Heart left ventricle (tissue), 16 donors: ENCODE data around the gene TBC1D32. TPM values are rescaled to one million over a fixed set of nuclear protein-coding genes. Genes with fewer than 3 reads are reported as not detected.

Experiments used
- ATAC-seq, 4 donors: fragments of 200-7000 bp; cut with Tn5 transposase; one replicate each; pipeline ENCODE4 v1.9.1; 2020 to 2022; ENCODE audit warnings: moderate library complexity in 4 of 4, mild to moderate bottlenecking in 3 of 4, moderate number of reproducible peaks in 1 of 4
- DNase-seq, 5 donors: peaks; one replicate each; pipeline ENCODE4 v3.0.0-alpha.2; 2020
- H3K27ac ChIP-seq, 12 donors: fragments of 200-600 bp; sonication (generic) in 4 of 12; one replicate each; pipeline versions ENCODE4 v1.5.0 to v1.8.0; 2016 to 2022; ENCODE audit warnings: mild to moderate bottlenecking in 2 of 12
- H3K27me3 ChIP-seq, 9 donors: fragments of 200-600 bp; sonication (generic) in 2 of 9; one replicate each; pipeline versions ENCODE4 v1.5.1 to v1.8.0; 2016 to 2022; ENCODE audit warnings: mild to moderate bottlenecking in 3 of 9
- H3K36me3 ChIP-seq, 9 donors: fragments of 200-600 bp; sonication (generic) in 2 of 9; one replicate each; pipeline versions ENCODE4 v1.5.0 to v1.8.0; 2018 to 2022; ENCODE audit warnings: mild to moderate bottlenecking in 2 of 9
- H3K4me1 ChIP-seq, 12 donors: fragments of 200-600 bp; sonication (generic) in 4 of 12; one replicate each; pipeline versions ENCODE4 v1.5.0 to v1.8.0; 2016 to 2022; ENCODE audit warnings: mild to moderate bottlenecking in 3 of 12
- H3K4me3 ChIP-seq, 12 donors: fragments of 200-600 bp; sonication (generic) in 4 of 12; one replicate each; pipeline versions ENCODE4 v1.5.0 to v1.8.0; 2017 to 2022; ENCODE audit warnings: mild to moderate bottlenecking in 9 of 12, moderate library complexity in 4 of 12
- H3K9me3 ChIP-seq, 12 donors: fragments of 200-600 bp; sonication (generic) in 4 of 12; one replicate each; pipeline versions ENCODE4 v1.5.0 to v1.8.0; 2016 to 2022; ENCODE audit warnings: mild to moderate bottlenecking in 1 of 12
- POLR2A ChIP-seq, 2 donors: fragments of 450-650 bp; IDR thresholded peaks; one replicate each; pipeline ENCODE4 v1.6.1; 2017; ENCODE audit warnings: antibody characterized with exemption in 2 of 2, mild to moderate bottlenecking in 2 of 2, moderate library complexity in 2 of 2
- WGBS, 4 donors: extraction: QIAGEN DNeasy Blood & Tissue Kit in 2 of 4; methylation state at CpG; one replicate each; pipeline versions ENCODE4 v1.1.5 to v1.1.7; 2013 to 2018; 5-methylcytosine and 5-hydroxymethylcytosine counted together
- intact Hi-C, 10 donors: fragments of 100-400 bp; cut with DNase I; formaldehyde crosslinking; loops; one replicate each; pipeline versions ENCODE4 v1.11.1 to v1.14.2; 2022
- polyA plus RNA-seq, 2 donors: library from polyadenylated mRNA; stranded (reverse); fragments of 200-250 nt; gene quantifications; one replicate each; pipeline ENCODE4 v1.2.3, GENCODE V29; 2013
- total RNA-seq, 9 donors: library from RNA; depleted of rRNA in 2 of 9; stranded (reverse); fragments of >200 nt in 2 of 9; fragmentation: NEBNext Ultra II Directional in 3 of 9; extraction: Animal tissue kit (Norgen Biotek cat#: 25700) in 3 of 9; gene quantifications; one replicate each; pipeline versions ENCODE4 v1.1.0 to v1.2.4, GENCODE V29; 2016 to 2023
- TF ChIP-seq, protein P1 (sequence below), 12 donors: fragments of 200-600 bp; sonication (generic) in 4 of 12; IDR thresholded peaks; one replicate each; pipeline versions ENCODE4 v1.5.0 to v1.8.0; 2018 to 2022; ENCODE audit warnings: antibody characterized with exemption in 12 of 12, mild to moderate bottlenecking in 5 of 12
- donor health status: ischemic (EF 13 %, LVEDD 7.1; RV severe dilation, severe dysfunction).
- donor health status: healthy with polysubstance abuse.
- donor health status: DM: no; HTN: yes; CAD: no.
- donor health status: DM: no; HTN: no; CAD: no.
- donor health status: ischemic (EF 25% LVEDD 6.9; RV normal size, moderate dysfunction).
- donor health status: ischemic (EF 25% LVEDD 5.7; RV mildly dilated, moderate dysfunction).
- donor health status: healthy.
- donor health status: DM: yes; HTN: yes; CAD: no.
- donor health status: ischemic (EF 35%, LVEDD 5.7; RV mildly dilated, moderate dysfunction).
- donor health status: nonischemic (EF 11% LVEDD 7.7; RV severe dilation, severe dysfunction).
- donor health status: DM: yes; HTN: yes; CAD: no.
- donor health status: PGD.
- donor health status: ischemic (EF 29% LVEDD 5.4; RV normal size, mild dysfunction).
- donor health status: nonischemic (EF 23%, LVEDD 6.1; RV moderate dilation, normal function).

TBC1D32 gene
- total and polyA plus RNA-seq, 11 donors: 0.53 to 4.6 (median 2.7) TPM

DNA sequence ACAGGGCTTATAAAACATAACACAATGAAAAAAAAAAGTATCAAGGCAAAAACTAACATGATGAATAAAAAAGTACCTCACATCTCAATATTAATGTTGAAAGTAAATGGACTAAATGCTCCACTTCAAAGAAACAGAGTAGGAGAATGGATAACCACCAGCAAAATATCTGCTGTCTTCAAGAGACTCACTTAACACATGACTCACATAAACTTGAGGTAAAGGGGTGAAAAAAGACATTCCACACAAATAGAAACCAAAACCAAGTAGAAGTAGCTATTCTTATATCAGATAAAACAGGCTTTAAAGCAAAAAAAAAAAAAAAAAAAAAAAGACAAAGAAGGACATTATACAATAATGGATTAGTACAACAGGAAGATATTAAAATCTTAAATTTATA, 86.9 kb downstream of the TBC1D32 start:
- no peak for DNase-seq
- no peak for TF ChIP-seq POLR2A (IDR thresholded peaks at IDR 0.05)
- TF ChIP-seq, protein P1, sequence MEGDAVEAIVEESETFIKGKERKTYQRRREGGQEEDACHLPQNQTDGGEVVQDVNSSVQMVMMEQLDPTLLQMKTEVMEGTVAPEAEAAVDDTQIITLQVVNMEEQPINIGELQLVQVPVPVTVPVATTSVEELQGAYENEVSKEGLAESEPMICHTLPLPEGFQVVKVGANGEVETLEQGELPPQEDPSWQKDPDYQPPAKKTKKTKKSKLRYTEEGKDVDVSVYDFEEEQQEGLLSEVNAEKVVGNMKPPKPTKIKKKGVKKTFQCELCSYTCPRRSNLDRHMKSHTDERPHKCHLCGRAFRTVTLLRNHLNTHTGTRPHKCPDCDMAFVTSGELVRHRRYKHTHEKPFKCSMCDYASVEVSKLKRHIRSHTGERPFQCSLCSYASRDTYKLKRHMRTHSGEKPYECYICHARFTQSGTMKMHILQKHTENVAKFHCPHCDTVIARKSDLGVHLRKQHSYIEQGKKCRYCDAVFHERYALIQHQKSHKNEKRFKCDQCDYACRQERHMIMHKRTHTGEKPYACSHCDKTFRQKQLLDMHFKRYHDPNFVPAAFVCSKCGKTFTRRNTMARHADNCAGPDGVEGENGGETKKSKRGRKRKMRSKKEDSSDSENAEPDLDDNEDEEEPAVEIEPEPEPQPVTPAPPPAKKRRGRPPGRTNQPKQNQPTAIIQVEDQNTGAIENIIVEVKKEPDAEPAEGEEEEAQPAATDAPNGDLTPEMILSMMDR (IDR thresholded peaks at IDR 0.05): no peak
- peaks cover 0 to 54% (median 16%) of the 10 kb centered on the region in 12 donors for H3K9me3 ChIP-seq
- no peak overlapping the region for H3K27ac ChIP-seq
- ATAC-seq: no peak
- no peaks in the 10 kb centered on the region for H3K27me3 ChIP-seq
- H3K4me3 ChIP-seq: no peak overlapping the region
- intact Hi-C loops: no loop called here
- peaks cover 0 to 7% (median 0%) of the 10 kb centered on the region in 9 donors for H3K36me3 ChIP-seq
- H3K4me1 ChIP-seq: no peaks in the 10 kb centered on the region

DNA sequence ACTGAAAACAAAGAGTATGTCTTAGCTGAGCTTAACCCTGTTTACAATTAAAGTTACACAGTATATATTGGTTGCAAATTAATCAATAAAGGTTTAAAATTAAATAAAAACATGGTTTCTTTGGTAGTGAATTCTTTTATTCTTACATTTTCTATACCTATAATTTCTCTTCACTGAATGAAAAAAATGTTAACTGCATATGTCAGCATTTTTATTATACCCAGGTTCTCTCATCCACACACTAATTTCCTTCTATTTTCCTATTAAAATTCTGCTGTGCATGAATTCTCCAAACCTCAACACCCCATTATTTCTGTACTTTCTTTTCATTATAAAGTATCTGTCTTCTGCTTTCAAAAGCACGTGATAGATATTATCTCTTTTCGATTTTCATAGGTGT, 91.9 kb downstream of the TBC1D32 start:
- H3K36me3 ChIP-seq: peaks cover 0 to 7% (median 0%) of the 10 kb centered on the region in 9 donors
- no peak for TF ChIP-seq POLR2A (IDR thresholded peaks at IDR 0.05)
- TF ChIP-seq, protein P1 (IDR thresholded peaks at IDR 0.05): no peak
- peaks cover 0 to 15% (median 6%) of the 10 kb centered on the region in 12 donors for H3K9me3 ChIP-seq
- no peak overlapping the region for H3K27ac ChIP-seq
- intact Hi-C loops: no loop called here
- ATAC-seq: no peak
- H3K4me3 ChIP-seq: no peak overlapping the region
- H3K27me3 ChIP-seq: no peaks in the 10 kb centered on the region
- no peaks in the 10 kb centered on the region for H3K4me1 ChIP-seq
- no peak for DNase-seq
- WGBS, 4 donors: 91 to 94% (median 93%) methylated on average over 2 of the region's 2 CpGs

DNA sequence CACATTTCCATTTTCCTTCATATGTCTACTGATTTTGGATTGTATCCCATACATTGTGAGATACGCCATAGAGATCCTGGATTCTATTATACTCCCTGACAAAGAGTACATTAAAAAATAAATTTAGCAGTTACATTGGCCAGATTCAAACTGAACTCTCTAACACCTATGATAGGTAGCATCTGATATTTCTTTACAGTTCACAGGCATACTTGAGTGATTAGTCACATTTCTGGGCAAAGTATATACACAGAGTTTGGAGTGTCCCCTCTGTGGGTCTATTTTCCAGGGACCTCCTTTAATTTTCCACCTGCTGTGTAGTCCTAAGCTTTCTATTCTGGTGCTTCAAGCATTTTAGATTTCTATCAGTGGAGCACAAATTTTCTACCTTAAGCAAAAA, 96.4 kb downstream of the TBC1D32 start:
- H3K27me3 ChIP-seq: no peaks in the 10 kb centered on the region
- H3K4me3 ChIP-seq: no peak overlapping the region
- intact Hi-C loops: no loop called here
- peaks cover 0 to 3% (median 0%) of the 10 kb centered on the region in 9 donors for H3K36me3 ChIP-seq
- TF ChIP-seq, protein P1 (IDR thresholded peaks at IDR 0.05): no peak
- no peak for TF ChIP-seq POLR2A (IDR thresholded peaks at IDR 0.05)
- ATAC-seq (no peak), DNase-seq (no peak)
- H3K9me3 ChIP-seq: no peaks in the 10 kb centered on the region
- H3K27ac ChIP-seq: no peak overlapping the region
- no peaks in the 10 kb centered on the region for H3K4me1 ChIP-seq
- WGBS, 4 donors: 96 to 99% (median 97%) methylated on average over 1 of the region's 1 CpG

DNA sequence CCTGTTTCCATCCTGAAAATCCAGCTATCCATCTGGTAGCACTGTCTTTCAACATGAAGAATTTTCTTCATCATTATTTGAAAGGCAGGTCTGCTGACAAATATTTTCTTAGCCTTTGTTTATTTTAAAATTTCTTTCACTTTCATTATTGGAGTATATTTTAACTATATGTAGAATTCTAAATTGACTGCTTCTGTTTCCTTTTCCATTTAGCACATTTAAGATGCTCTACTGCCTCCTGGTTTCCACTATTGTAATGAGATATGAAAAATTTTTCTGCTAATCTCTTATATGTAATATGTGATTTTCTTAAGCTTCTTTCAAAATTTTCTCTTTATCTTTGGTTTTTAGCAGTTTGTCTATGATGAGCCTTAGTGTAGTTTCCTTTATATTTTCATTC, 97.3 kb downstream of the TBC1D32 start:
- TF ChIP-seq, protein P1 (IDR thresholded peaks at IDR 0.05): no peak
- no peak for TF ChIP-seq POLR2A (IDR thresholded peaks at IDR 0.05)
- Histone ChIP-seq H3K27me3 (no peaks in the 10 kb centered on the region), H3K4me1 (no peaks in the 10 kb centered on the region), H3K27ac (no peak overlapping the region), H3K36me3 (peaks cover 0 to 3% (median 0%) of the 10 kb centered on the region in 9 donors), H3K4me3 (no peak overlapping the region), H3K9me3 (no peaks in the 10 kb centered on the region)
- DNase-seq: no peak
- intact Hi-C loops: no loop called here
- ATAC-seq: no peak
